Activated T-helper 2 cell treated with anti-CD3 and anti-CD28 coated beads, Interferon-gamma antibody, Interleukin-2, Interleukin-4, amounts not matched to agents 10 μg/mL and 5 μg/mL and 100 μg/mL, durations not matched to agents 14 hours and 24 hours and 36 hours (primary cell): ENCODE measurements around the gene MBOAT7. TPM values are rescaled to one million over a fixed set of nuclear protein-coding genes. Genes with fewer than 3 reads are reported as not detected.

Experiments
- DNase-seq: peaks from one replicate; pipeline ENCODE4 v3.0.0; 2021; ENCODE audit warnings: low spot score
- H3K27ac Mint-ChIP-seq: one replicate; pipeline ENCODE4 v1.8.0; 2021; ENCODE audit warnings: mixed read lengths
- H3K27me3 Mint-ChIP-seq: one replicate; pipeline ENCODE4 v1.8.0; 2021; ENCODE audit warnings: low read depth, mixed read lengths
- H3K36me3 Mint-ChIP-seq: one replicate; pipeline ENCODE4 v1.8.0; 2021; ENCODE audit warnings: low read depth, mixed read lengths
- H3K4me1 Mint-ChIP-seq: one replicate; pipeline ENCODE4 v1.8.0; 2021; ENCODE audit warnings: low read depth, mixed read lengths
- H3K4me3 Mint-ChIP-seq: one replicate; pipeline ENCODE4 v1.8.0; 2021; ENCODE audit warnings: low read depth, mild to moderate bottlenecking, moderate library complexity, mixed read lengths
- H3K9me3 Mint-ChIP-seq: one replicate; pipeline ENCODE4 v1.8.0; 2021; ENCODE audit warnings: mixed read lengths
- intact Hi-C: fragments of 100-400 bp; cut with micrococcal nuclease; formaldehyde crosslinking; loops from one replicate; pipeline ENCODE4 v1.15.1; 2023
- total RNA-seq: library from RNA; stranded (reverse); gene quantifications from 2 replicates; pipeline ENCODE4 v1.2.3, GENCODE V29; 2022

Gene MBOAT7
- total RNA-seq, 1 donor from 2014 or later, result 311 TPM

DNA sequence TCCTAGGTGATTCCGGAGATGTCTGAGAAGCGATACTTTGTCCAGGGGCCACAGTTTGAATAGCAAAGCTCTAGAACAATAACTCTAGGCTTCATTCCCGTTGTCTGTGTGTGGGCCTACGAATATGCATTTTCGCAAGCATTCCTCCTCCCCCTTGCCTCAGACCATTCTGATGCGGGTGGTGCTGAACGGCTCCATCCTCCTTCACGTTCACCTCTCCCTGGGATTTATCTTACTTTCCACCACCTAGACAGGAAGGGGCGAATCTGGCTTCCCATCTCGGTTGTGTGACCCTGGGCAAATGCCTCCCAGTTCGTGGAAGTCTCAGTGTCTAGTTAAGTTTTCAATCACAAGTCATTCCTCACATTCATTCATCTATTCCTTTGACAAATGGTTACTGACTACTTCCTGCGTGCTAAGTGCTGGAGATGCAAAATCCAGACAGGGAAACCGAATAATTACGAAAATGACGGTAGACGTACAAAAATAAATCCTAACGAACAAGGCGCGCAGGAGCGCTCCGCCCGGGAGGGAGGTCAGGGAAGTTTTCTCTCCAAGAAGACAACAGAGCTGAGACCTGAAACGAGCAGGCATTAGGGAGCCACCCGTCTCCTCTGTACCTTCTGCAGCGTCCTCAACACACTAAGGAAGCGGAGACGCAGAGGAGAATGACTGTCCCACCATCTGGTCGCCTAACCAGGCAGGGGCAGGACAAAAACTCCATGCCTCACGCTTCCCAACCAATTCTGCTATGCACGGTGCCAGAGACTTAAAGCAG, 53.1 kb downstream of the MBOAT7 start:
- DNase-seq, result no peak
- no peaks in the 10 kb centered on the region for H3K9me3 Mint-ChIP-seq
- no peaks in the 10 kb centered on the region for H3K27me3 Mint-ChIP-seq
- H3K36me3 Mint-ChIP-seq, result peaks cover 28% of the 10 kb centered on the region
- peak overlapping the region; percentile 86 for H3K4me3 Mint-ChIP-seq
- H3K27ac Mint-ChIP-seq, result peak overlapping the region; percentile 74
- intact Hi-C loops, result no loop called here
- peaks cover 29% of the 10 kb centered on the region for H3K4me1 Mint-ChIP-seq

DNA sequence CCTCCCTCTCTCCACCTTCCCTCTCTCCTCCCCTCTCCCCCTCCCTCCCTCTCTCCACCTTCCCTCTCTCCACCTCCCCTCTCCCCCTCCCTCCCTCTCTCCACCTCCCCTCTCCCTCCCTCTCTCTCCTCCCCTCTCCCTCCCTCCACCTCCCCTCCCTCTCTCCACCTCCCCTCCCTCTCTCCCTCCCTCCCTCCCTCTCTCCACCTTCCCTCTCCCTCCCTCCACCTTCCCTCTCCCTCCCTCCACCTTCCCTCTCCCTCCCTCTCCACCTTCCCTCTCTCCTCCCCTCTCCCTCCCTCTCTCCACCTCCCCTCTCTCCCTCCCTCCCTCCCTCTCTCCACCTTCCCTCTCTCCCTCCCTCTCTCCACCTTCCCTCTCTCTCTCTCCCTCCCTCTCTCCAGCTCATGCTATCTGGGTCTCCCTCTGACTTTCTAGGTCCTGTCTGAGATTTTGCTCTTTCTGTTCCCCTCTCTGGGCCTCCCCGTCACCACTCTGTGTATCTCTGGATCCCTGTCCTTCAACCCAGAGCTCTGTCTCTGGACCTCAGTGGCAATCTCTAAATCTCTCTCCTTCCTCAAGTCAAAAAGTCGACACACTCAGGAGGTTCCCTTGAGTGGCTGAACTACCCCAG, 55.3 kb downstream of the MBOAT7 start:
- H3K27ac Mint-ChIP-seq, result peak overlapping the region; percentile 11
- intact Hi-C loops, result no loop called here

DNA sequence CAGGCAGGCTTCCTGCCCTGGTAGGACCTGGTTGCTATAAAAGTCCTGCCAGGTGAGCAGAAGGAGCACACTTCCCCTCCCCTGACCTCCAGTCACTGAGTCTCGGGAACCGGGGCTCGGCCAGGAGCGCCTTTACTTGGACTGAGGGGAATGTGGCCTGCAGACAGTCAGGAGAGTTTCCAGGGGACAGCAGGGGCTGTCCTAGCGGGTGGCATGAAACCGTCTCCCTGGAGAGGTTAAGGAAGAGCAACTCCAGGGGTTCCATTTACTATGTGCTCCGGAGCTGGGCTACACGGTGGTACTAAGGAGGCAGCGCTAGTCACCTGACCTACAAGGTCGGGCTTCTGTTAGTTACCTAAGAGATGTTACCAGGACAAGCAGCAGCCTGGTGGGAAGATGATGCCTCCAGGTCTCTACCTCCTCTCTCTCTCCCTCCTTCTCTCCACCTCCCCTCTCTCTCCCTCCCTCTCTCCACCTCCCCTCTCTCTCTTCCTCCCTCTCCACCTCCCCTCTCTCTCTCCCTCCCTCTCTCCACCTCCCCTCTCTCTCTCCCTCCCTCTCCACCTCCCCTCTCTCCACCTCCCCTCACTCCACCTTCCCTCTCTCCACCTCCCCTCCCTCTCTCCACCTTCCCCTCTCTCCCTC, 55.9 kb downstream of the MBOAT7 start:
- no peak overlapping the region for H3K27ac Mint-ChIP-seq
- H3K9me3 Mint-ChIP-seq, result no peaks in the 10 kb centered on the region
- H3K27me3 Mint-ChIP-seq, result no peaks in the 10 kb centered on the region
- DNase-seq, result no peak
- intact Hi-C loops, result no loop called here
- H3K4me1 Mint-ChIP-seq, result peaks cover 15% of the 10 kb centered on the region
- peaks cover 19% of the 10 kb centered on the region for H3K36me3 Mint-ChIP-seq
- H3K4me3 Mint-ChIP-seq, result no peak overlapping the region

More for the DNA sequence above, 55.3 kb downstream of the MBOAT7 start:
- DNase-seq, result no peak
- Mint-ChIP-seq H3K36me3 (peaks cover 22% of the 10 kb centered on the region), H3K4me1 (peaks cover 20% of the 10 kb centered on the region), H3K27me3 (no peaks in the 10 kb centered on the region), H3K4me3 (no peak overlapping the region), H3K9me3 (no peaks in the 10 kb centered on the region)

DNA sequence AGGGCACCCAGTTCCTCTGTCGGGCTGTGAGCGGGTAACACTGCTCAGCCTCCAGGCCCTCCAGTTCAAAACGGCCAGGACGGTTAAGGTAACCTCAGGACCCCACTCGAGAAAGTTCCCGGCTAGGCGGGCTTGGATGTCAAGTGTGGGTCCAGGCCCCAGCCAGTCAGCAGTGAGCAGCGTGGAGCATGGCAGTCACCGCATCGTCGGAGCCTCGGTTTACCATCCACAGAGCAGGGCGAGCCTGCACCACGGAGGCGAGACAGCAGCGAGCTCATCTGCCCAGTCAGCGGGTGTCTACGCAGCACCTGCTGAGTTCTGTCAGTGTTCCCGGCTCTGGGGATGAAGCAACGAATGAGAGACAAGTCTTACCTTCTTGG, 59.8 kb downstream of the MBOAT7 start:
- peaks cover 39% of the 10 kb centered on the region for H3K36me3 Mint-ChIP-seq
- no peak for DNase-seq
- peaks cover 5% of the 10 kb centered on the region for H3K4me1 Mint-ChIP-seq
- no peak overlapping the region for H3K27ac Mint-ChIP-seq
- intact Hi-C loops, result no loop called here
- H3K9me3 Mint-ChIP-seq, result no peaks in the 10 kb centered on the region
- H3K27me3 Mint-ChIP-seq, result no peaks in the 10 kb centered on the region
- H3K4me3 Mint-ChIP-seq, result no peak overlapping the region

DNA sequence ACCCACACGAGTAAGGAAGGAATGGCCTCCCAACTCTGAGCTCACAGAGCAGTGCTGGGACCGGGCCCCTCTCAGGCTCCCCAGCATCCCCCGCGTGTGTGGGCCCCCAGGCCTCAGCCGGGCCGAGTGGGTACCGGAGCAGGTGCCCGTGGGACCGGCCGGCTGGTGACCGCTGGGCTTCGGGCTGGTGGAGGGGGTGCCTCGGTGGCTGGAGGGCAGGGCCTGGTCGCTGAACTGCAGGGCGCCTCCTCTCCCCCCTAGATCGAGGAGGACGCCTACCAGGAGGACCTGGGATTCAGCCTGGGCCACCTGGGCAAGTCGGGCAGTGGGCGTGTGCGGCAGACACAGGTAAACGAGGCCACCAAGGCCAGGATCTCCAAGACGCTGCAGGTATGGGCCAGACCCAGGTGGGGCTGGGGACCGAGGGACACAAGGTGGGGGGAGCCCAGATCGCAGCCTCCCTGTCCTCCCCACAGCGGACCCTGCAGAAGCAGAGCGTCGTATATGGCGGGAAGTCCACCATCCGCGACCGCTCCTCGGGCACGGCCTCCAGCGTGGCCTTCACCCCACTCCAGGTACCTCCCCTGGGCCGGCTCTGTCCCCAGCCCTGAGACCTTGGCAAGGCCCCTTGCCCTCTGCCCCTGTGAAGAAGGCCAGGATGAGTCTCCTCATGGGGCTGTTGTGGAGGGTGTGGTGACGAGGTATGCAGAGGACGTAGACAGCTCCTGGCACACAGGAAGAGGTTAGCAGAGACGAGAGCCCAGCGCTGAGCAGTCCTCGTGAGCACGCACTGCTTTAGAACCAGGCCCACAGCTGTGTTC, 60.4 kb downstream of the MBOAT7 start:
- no peak overlapping the region for H3K27ac Mint-ChIP-seq
- no peaks in the 10 kb centered on the region for H3K27me3 Mint-ChIP-seq
- peaks cover 40% of the 10 kb centered on the region for H3K36me3 Mint-ChIP-seq
- no peaks in the 10 kb centered on the region for H3K4me1 Mint-ChIP-seq
- intact Hi-C loops, result no loop called here
- H3K9me3 Mint-ChIP-seq, result no peaks in the 10 kb centered on the region
- H3K4me3 Mint-ChIP-seq, result no peak overlapping the region
- DNase-seq, result no peak

DNA sequence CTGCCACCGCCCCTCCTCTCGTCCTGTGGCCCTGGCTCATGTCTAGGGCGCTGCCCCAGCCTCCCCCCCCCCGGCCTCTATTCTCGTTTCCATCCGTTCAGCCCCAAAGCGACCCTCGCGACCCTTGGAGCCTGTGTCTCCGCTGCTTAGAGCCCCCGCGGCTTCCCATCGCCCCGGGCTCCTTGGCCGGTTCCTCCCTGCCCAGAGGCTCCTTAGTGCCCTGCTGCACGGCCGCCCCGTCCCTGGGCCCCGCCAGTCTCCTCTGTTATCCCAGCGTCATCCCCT, 61.0 kb downstream of the MBOAT7 start:
- no peaks in the 10 kb centered on the region for H3K9me3 Mint-ChIP-seq
- no peak overlapping the region for H3K27ac Mint-ChIP-seq

DNA sequence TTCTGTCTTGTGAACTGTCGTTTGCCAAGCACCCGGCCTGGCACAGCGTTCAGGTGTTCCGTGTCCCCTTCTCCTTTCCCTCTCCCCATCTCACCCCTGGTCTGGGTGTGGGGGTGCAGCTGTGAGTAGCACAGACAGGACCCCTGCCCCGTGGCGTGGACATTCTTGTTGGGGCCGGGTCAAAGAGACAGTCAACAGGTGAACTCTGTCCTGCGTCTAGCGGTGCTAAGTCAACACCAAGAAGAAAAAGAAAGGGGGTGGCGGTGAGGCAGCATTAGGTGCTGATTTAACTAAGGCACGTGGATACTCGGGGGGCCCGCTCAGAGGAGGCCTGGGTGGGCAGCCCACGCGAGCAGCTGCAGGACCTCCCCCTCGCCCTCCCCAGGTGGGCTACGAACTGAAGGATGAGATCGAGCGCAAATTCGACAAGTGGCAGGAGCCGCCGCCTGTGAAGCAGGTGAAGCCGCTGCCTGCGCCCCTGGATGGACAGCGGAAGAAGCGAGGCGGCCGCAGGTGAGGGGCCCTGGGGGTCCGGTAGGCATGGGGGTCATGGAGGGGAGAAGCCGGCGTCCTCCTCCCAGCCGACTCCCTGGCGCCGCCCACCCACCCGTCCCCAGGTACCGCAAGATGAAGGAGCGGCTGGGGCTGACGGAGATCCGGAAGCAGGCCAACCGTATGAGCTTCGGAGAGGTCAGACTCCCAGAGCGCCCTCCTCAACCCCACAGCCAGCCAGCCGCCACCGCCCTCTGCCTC, 61.5 kb downstream of the MBOAT7 start:
- intact Hi-C loops, result no loop called here
- Mint-ChIP-seq H3K4me1 (no peaks in the 10 kb centered on the region), H3K36me3 (peaks cover 49% of the 10 kb centered on the region), H3K27me3 (no peaks in the 10 kb centered on the region), H3K4me3 (no peak overlapping the region), H3K27ac (no peak overlapping the region), H3K9me3 (no peaks in the 10 kb centered on the region)
- no peak for DNase-seq

More for the DNA sequence above, 61.0 kb downstream of the MBOAT7 start:
- no peak for DNase-seq
- Mint-ChIP-seq H3K27me3 (no peaks in the 10 kb centered on the region), H3K4me3 (no peak overlapping the region), H3K36me3 (peaks cover 44% of the 10 kb centered on the region), H3K4me1 (no peaks in the 10 kb centered on the region)
- intact Hi-C loops, result no loop called here

DNA sequence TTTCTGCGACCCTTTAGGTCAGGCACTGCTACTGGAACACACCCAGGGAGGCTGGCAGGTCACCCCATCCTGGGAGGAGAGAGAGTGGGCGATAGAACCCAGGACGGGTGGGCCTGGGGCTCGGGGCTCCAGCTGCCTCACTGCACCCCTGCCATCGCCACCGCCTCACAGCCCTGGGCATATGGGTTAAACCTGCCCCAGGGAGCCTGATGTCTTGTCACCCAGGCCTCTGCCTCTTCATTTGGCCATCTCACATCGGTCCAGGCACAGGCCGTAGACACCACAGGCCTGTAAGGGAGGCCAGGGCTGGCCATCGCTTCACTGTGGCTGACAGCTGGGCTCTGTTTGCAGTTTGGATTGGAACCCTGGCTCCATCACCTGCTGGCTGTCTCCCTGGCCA, 63.7 kb downstream of the MBOAT7 start:
- Mint-ChIP-seq H3K27ac (no peak overlapping the region), H3K9me3 (no peaks in the 10 kb centered on the region), H3K27me3 (no peaks in the 10 kb centered on the region), H3K4me1 (no peaks in the 10 kb centered on the region), H3K4me3 (no peak overlapping the region), H3K36me3 (peaks cover 59% of the 10 kb centered on the region)
- DNase-seq, result no peak
- intact Hi-C loops, result no loop called here

DNA sequence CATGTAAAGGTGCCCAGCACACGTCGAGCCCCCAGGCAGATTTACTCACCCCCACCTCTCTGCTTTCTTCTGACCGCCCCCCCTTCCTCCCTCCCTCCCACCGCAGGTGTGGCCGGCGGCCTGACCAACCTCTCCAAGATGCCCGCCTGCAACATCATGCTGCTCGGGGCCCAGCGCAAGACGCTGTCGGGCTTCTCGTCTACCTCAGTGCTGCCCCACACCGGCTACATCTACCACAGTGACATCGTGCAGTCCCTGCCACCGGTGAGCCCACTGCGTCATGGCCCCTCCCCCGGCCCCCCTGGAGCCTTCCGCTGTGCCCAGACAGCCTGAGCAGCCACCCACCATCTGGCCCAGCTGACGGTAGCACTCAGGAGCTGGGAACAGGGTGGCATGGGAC, 65.0 kb downstream of the MBOAT7 start:
- peaks cover 65% of the 10 kb centered on the region for H3K36me3 Mint-ChIP-seq
- no peaks in the 10 kb centered on the region for H3K27me3 Mint-ChIP-seq
- intact Hi-C loops, result no loop called here
- no peak overlapping the region for H3K4me3 Mint-ChIP-seq
- H3K4me1 Mint-ChIP-seq, result no peaks in the 10 kb centered on the region
- DNase-seq, result no peak
- H3K9me3 Mint-ChIP-seq, result no peaks in the 10 kb centered on the region
- H3K27ac Mint-ChIP-seq, result no peak overlapping the region

DNA sequence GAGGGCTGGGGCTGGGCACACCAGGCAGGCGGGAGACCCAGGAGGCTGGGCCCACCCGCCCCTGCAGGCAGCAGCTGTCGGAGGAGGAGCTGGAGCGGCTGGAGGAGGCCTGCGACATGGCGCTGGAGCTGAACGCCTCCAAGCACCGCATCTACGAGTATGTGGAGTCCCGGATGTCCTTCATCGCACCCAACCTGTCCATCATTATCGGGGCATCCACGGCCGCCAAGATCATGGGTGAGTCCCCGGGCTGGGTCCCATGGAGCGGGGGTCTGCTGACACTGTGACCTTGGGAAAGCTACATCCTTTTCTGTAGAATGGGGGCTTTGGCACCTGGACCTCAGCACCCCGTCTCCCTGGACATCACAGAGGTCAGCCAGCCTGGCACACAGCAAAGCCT, 65.7 kb downstream of the MBOAT7 start:
- no peaks in the 10 kb centered on the region for H3K9me3 Mint-ChIP-seq
- H3K27ac Mint-ChIP-seq, result no peak overlapping the region
- no peak for DNase-seq
- no peak overlapping the region for H3K4me3 Mint-ChIP-seq
- H3K27me3 Mint-ChIP-seq, result no peaks in the 10 kb centered on the region
- intact Hi-C loops, result no loop called here
- H3K4me1 Mint-ChIP-seq, result no peaks in the 10 kb centered on the region
- peaks cover 64% of the 10 kb centered on the region for H3K36me3 Mint-ChIP-seq
